Activated T-cell treated with anti-CD3 and anti-CD28 coated beads for 1 hour (primary cell): ENCODE measurements around the gene PHYKPL.
"Not testable (repeated sequence)": the region's sequence is repeated elsewhere in the genome, so short reads cannot be mapped to it uniquely, and the experiment has no call there.

Experiments used
- DNase-seq: peaks from one replicate; pipeline ENCODE4 v3.0.0-alpha.2; 2020; ENCODE audit warnings: low read depth

Gene PHYKPL

GRCh38 chr5:178264044-178264443 lies 31.4 kb upstream of the PHYKPL start:
- DNase-seq, result no peak

- DNase-seq, result no peak
Measured at GRCh38 chr5:178261666-178262600, 29.3 kb upstream of the PHYKPL start.

GRCh38 chr5:178259623-178260536 lies 27.3 kb upstream of the PHYKPL start:
- DNase-seq, result no peak

- DNase-seq, result no peak
Measured at GRCh38 chr5:178257650-178258049, 25.0 kb upstream of the PHYKPL start.

GRCh38 chr5:178256746-178257145 lies 24.1 kb upstream of the PHYKPL start:
- no peak for DNase-seq

GRCh38 chr5:178253632-178254031 lies 21.0 kb upstream of the PHYKPL start:
- not testable (repeated sequence) for DNase-seq

- no peak for DNase-seq
Measured at GRCh38 chr5:178252258-178252657, 19.7 kb upstream of the PHYKPL start.

- DNase-seq, result no peak
Measured at GRCh38 chr5:178250263-178250662, 17.7 kb upstream of the PHYKPL start.

GRCh38 chr5:178249191-178249989 lies 16.8 kb upstream of the PHYKPL start:
- no peak for DNase-seq

GRCh38 chr5:178248750-178249149 lies 16.1 kb upstream of the PHYKPL start:
- DNase-seq, result no peak

GRCh38 chr5:178247481-178248456 lies 15.2 kb upstream of the PHYKPL start:
- no peak for DNase-seq

- no peak for DNase-seq
Measured at GRCh38 chr5:178246624-178247279, 14.2 kb upstream of the PHYKPL start.

- DNase-seq, result no peak
Measured at GRCh38 chr5:178245389-178245788, 12.8 kb upstream of the PHYKPL start.

GRCh38 chr5:178244576-178244975 lies 12.0 kb upstream of the PHYKPL start:
- DNase-seq, result no peak

- DNase-seq, result no peak
Measured at GRCh38 chr5:178242416-178242815, 9.8 kb upstream of the PHYKPL start.

GRCh38 chr5:178241688-178242231 lies 9.2 kb upstream of the PHYKPL start:
- no peak for DNase-seq

- no peak for DNase-seq
Measured at GRCh38 chr5:178241231-178241663, 8.6 kb upstream of the PHYKPL start.

- DNase-seq, result no peak
Measured at GRCh38 chr5:178240766-178241165, 8.2 kb upstream of the PHYKPL start.

GRCh38 chr5:178240341-178240741 lies 7.7 kb upstream of the PHYKPL start:
- no peak for DNase-seq
